Uterus (tissue), 4 donors: ENCODE results near the gene GCH1. TPM values are rescaled to one million over a fixed set of nuclear protein-coding genes. Genes with fewer than 3 reads are reported as not detected.

Source experiments
- DNase-seq, 2 donors: peaks; one replicate each; pipeline ENCODE4 v3.0.0-alpha.2; 2019 to 2020
- H3K27ac ChIP-seq, 2 donors: fragments of 200-600 bp; sonication (generic); 1 replicate in 1 of 2; 2 replicates in 1 of 2; pipeline ENCODE4 v1.5.1; 2016 to 2018
- H3K27me3 ChIP-seq, 2 donors: fragments of 200-600 bp; sonication (generic); one replicate each; pipeline ENCODE4 v1.5.1; 2018 to 2019; ENCODE audit warnings: control low read depth in 1 of 2
- H3K36me3 ChIP-seq, 2 donors: fragments of 200-600 bp; sonication (generic); one replicate each; pipeline ENCODE4 v1.5.1; 2019; ENCODE audit warnings: control low read depth in 1 of 2
- H3K4me1 ChIP-seq, 2 donors: fragments of 200-600 bp; sonication (generic); one replicate each; pipeline ENCODE4 v1.5.1; 2018 to 2019; ENCODE audit warnings: control low read depth in 1 of 2
- H3K4me3 ChIP-seq, 2 donors: fragments of 200-600 bp; sonication (generic); 1 replicate in 1 of 2; 2 replicates in 1 of 2; pipeline ENCODE4 v1.5.1; 2018 to 2019; ENCODE audit warnings: mild to moderate bottlenecking in 1 of 2
- H3K9me3 ChIP-seq, 2 donors: fragments of 200-600 bp; sonication (generic); one replicate each; pipeline ENCODE4 v1.5.1; 2019; ENCODE audit warnings: control low read depth in 1 of 2
- CTCF ChIP-seq, 4 experiments: fragments of 200-600 bp in 2 of 4; fragments of 450-650 bp in 2 of 4; sonication (generic) in 2 of 4; IDR thresholded peaks; one replicate each; pipeline ENCODE4 v1.5.1; 2016 to 2019; ENCODE audit warnings: antibody characterized with exemption in 4 of 4, mild to moderate bottlenecking in 2 of 4, moderate library complexity in 1 of 4
- POLR2A ChIP-seq, 2 donors: fragments of 450-650 bp; IDR thresholded peaks; one replicate each; pipeline ENCODE4 v1.6.1; 2016; ENCODE audit warnings: antibody characterized with exemption in 2 of 2, mild to moderate bottlenecking in 1 of 2, moderate library complexity in 1 of 2
- intact Hi-C: fragments of 100-400 bp; cut with DNase I; formaldehyde crosslinking; loops from one replicate; pipeline ENCODE4 v1.15.1; 2023; ENCODE audit warnings: low total_unique reads
- total RNA-seq, 4 donors: library from RNA; depleted of rRNA in 3 of 4; stranded (reverse); fragments of >200 nt in 3 of 4; gene quantifications; one replicate each; pipeline versions ENCODE4 v1.1.0 to v1.2.4, GENCODE V29; 2014 to 2023
- donor health status: DM: yes; HTN: yes; CAD: no.

GCH1 gene
- total RNA-seq, 4 donors from 2014 or later, result 3.2 to 10.6 (median 4.1) TPM

- Histone ChIP-seq H3K9me3 (no peaks in the 10 kb centered on the region), H3K4me3 (no peak overlapping the region), H3K36me3 (no peaks in the 10 kb centered on the region), H3K4me1 (no peaks in the 10 kb centered on the region), H3K27ac (no peak overlapping the region), H3K27me3 (no peaks in the 10 kb centered on the region)
- intact Hi-C loops, result no loop called here
- DNase-seq, result no peak
- TF ChIP-seq POLR2A (IDR thresholded peaks at IDR 0.05), result no peak
- TF ChIP-seq CTCF (IDR thresholded peaks at IDR 0.05), result no peak
Measured at GRCh38 chr14:54867011-54867410, 35.6 kb downstream of the GCH1 start.

- TF ChIP-seq CTCF (IDR thresholded peaks at IDR 0.05) (no peak), POLR2A (IDR thresholded peaks at IDR 0.05) (no peak)
- no peak for DNase-seq
- Histone ChIP-seq H3K9me3 (no peaks in the 10 kb centered on the region), H3K4me3 (no peak overlapping the region), H3K27ac (no peak overlapping the region), H3K36me3 (no peaks in the 10 kb centered on the region), H3K27me3 (no peaks in the 10 kb centered on the region), H3K4me1 (no peaks in the 10 kb centered on the region)
- intact Hi-C loops, result no loop called here
Measured at GRCh38 chr14:54866588-54866987, 36.0 kb downstream of the GCH1 start.

- Histone ChIP-seq H3K36me3 (no peaks in the 10 kb centered on the region), H3K4me1 (no peaks in the 10 kb centered on the region), H3K27ac (no peak overlapping the region), H3K4me3 (no peak overlapping the region), H3K9me3 (no peaks in the 10 kb centered on the region), H3K27me3 (no peaks in the 10 kb centered on the region)
- intact Hi-C loops, result no loop called here
- no peak for TF ChIP-seq CTCF (IDR thresholded peaks at IDR 0.05)
- TF ChIP-seq POLR2A (IDR thresholded peaks at IDR 0.05), result no peak
- no peak for DNase-seq
Measured at GRCh38 chr14:54864526-54864925, 38.1 kb downstream of the GCH1 start.

GRCh38 chr14:54857830-54858269 lies 44.8 kb downstream of the GCH1 start:
- Histone ChIP-seq H3K27me3 (no peaks in the 10 kb centered on the region), H3K27ac (no peak overlapping the region), H3K4me1 (no peaks in the 10 kb centered on the region), H3K9me3 (no peaks in the 10 kb centered on the region), H3K4me3 (no peak overlapping the region), H3K36me3 (no peaks in the 10 kb centered on the region)
- TF ChIP-seq CTCF (IDR thresholded peaks at IDR 0.05), result no peak
- no peak for TF ChIP-seq POLR2A (IDR thresholded peaks at IDR 0.05)
- intact Hi-C loops, result no loop called here
- DNase-seq, result no peak

GRCh38 chr14:54856152-54856551 lies 46.5 kb downstream of the GCH1 start:
- no peak for DNase-seq

More at GRCh38 chr14:54856152-54856551, 46.5 kb downstream of the GCH1 start:
- no peak overlapping the region for H3K27ac ChIP-seq
- no peaks in the 10 kb centered on the region for H3K4me1 ChIP-seq
- H3K9me3 ChIP-seq, result no peaks in the 10 kb centered on the region
- no peak overlapping the region for H3K4me3 ChIP-seq
- no peaks in the 10 kb centered on the region for H3K36me3 ChIP-seq
- intact Hi-C loops, result no loop called here
- no peaks in the 10 kb centered on the region for H3K27me3 ChIP-seq
- TF ChIP-seq CTCF (IDR thresholded peaks at IDR 0.05) (no peak), POLR2A (IDR thresholded peaks at IDR 0.05) (no peak)
